Gastrocnemius medialis (tissue), 4 donors: Measurements from ENCODE around the gene SIGLEC11. TPM values are rescaled to one million over a fixed set of nuclear protein-coding genes. Genes with fewer than 3 reads are reported as not detected.

Source experiments
- ATAC-seq, 2 donors: fragments of 150-250 bp; one replicate each; pipeline ENCODE4 v1.9.1; 2016
- DNase-seq, 2 donors: peaks; one replicate each; pipeline ENCODE4 v3.0.0-alpha.2; 2019
- H3K27ac ChIP-seq, 4 donors: fragments of 200-600 bp; sonication (generic); 1 replicate in 1 of 4; 2 replicates in 3 of 4; pipeline ENCODE4 v1.5.1; 2016 to 2018; ENCODE audit warnings: mild to moderate bottlenecking in 2 of 4, moderate library complexity in 1 of 4
- H3K27me3 ChIP-seq, 3 donors: fragments of 200-600 bp; sonication (generic) in 2 of 3; 1 replicate in 1 of 3; 2 replicates in 2 of 3; pipeline versions ENCODE4 v1.5.1 to v1.6.0; 2016 to 2019; ENCODE audit warnings: mild to moderate bottlenecking in 1 of 3, moderate library complexity in 1 of 3
- H3K36me3 ChIP-seq, 2 donors: fragments of 200-600 bp; sonication (generic) in 1 of 2; one replicate each; pipeline ENCODE4 v1.5.1; 2017 to 2018
- H3K4me1 ChIP-seq, 2 donors: fragments of 200-600 bp; sonication (generic) in 1 of 2; one replicate each; pipeline ENCODE4 v1.5.1; 2016 to 2017; ENCODE audit warnings: mild to moderate bottlenecking in 2 of 2
- H3K4me3 ChIP-seq, 4 donors: fragments of 200-600 bp; sonication (generic) in 3 of 4; 1 replicate in 1 of 4; 2 replicates in 3 of 4; pipeline ENCODE4 v1.5.1; 2016 to 2019; ENCODE audit warnings: mild to moderate bottlenecking in 2 of 4
- H3K9me3 ChIP-seq, 3 donors: fragments of 200-600 bp; sonication (generic) in 2 of 3; 1 replicate in 1 of 3; 2 replicates in 2 of 3; pipeline ENCODE4 v1.5.1; 2016 to 2019
- POLR2A ChIP-seq, 2 donors: fragments of 450-650 bp; IDR thresholded peaks; one replicate each; pipeline ENCODE4 v1.6.1; 2017; ENCODE audit warnings: antibody characterized with exemption in 2 of 2, mild to moderate bottlenecking in 2 of 2, moderate library complexity in 2 of 2
- in situ Hi-C, 4 donors: fragments of 200-750 bp; cut with MboI; loops; one replicate each; pipeline versions ENCODE4 v1.15.0 to v1.8.0; 2017; ENCODE audit warnings: low sequenced_read_pairs in 4 of 4
- intact Hi-C: fragments of 100-400 bp; cut with DNase I; formaldehyde crosslinking; loops from one replicate; pipeline ENCODE4 v1.15.1; 2023; ENCODE audit warnings: low total_unique reads
- total RNA-seq, 4 donors: library from RNA; depleted of rRNA; stranded (reverse); fragments of >200 nt; gene quantifications; one replicate each; pipeline versions ENCODE4 v1.1.0 to v1.2.3, GENCODE V29; 2016
- TF ChIP-seq, protein P1 (sequence below), 5 experiments: fragments of 450-650 bp in 3 of 5; fragments of 200-600 bp in 2 of 5; sonication (generic) in 2 of 5; IDR thresholded peaks in 4 of 5; conservative IDR thresholded peaks in 1 of 5; 1 replicate in 4 of 5; 2 replicates in 1 of 5; pipeline ENCODE4 v1.5.1; 2016 to 2019; ENCODE audit warnings: antibody characterized with exemption in 5 of 5, mild to moderate bottlenecking in 3 of 5, moderate library complexity in 3 of 5

SIGLEC11 gene
- total RNA-seq, 4 donors from 2014 or later: 0.15 to 0.42 (median 0.25) TPM; not detected in 1

- H3K36me3 ChIP-seq: no peaks in the 10 kb centered on the region
- no peak overlapping the region for H3K4me3 ChIP-seq
- DNase-seq: no peak
- H3K9me3 ChIP-seq: no peaks in the 10 kb centered on the region
- intact Hi-C loops (no loop called here), in situ Hi-C loops (loop anchor here in 3 of 4 donors (25.0 kb wide), 1 partner anchor 201 kb away; no protein-coding TSS in a partner anchor)
- no peaks in the 10 kb centered on the region for H3K27me3 ChIP-seq
- H3K27ac ChIP-seq: no peak overlapping the region
- H3K4me1 ChIP-seq: peaks cover 3 to 6% of the 10 kb centered on the region in 2 donors
- ATAC-seq: no peak
- TF ChIP-seq POLR2A (IDR thresholded peaks at IDR 0.05): no peak
- TF ChIP-seq, protein P1, sequence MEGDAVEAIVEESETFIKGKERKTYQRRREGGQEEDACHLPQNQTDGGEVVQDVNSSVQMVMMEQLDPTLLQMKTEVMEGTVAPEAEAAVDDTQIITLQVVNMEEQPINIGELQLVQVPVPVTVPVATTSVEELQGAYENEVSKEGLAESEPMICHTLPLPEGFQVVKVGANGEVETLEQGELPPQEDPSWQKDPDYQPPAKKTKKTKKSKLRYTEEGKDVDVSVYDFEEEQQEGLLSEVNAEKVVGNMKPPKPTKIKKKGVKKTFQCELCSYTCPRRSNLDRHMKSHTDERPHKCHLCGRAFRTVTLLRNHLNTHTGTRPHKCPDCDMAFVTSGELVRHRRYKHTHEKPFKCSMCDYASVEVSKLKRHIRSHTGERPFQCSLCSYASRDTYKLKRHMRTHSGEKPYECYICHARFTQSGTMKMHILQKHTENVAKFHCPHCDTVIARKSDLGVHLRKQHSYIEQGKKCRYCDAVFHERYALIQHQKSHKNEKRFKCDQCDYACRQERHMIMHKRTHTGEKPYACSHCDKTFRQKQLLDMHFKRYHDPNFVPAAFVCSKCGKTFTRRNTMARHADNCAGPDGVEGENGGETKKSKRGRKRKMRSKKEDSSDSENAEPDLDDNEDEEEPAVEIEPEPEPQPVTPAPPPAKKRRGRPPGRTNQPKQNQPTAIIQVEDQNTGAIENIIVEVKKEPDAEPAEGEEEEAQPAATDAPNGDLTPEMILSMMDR (IDR thresholded peaks at IDR 0.05 in 4 of 5, conservative IDR thresholded peaks at IDR 0.05 in 1 of 5): no peak
Observed at GRCh38 chr19:49936549-49936948, 24.4 kb downstream of the SIGLEC11 start.

- in situ Hi-C loops: loop anchor here in 3 of 4 donors (25.0 kb wide), 1 partner anchor 204 kb away; no protein-coding TSS in a partner anchor
- no peak for ATAC-seq
Observed at GRCh38 chr19:49933643-49934042, 27.3 kb downstream of the SIGLEC11 start.

DNA sequence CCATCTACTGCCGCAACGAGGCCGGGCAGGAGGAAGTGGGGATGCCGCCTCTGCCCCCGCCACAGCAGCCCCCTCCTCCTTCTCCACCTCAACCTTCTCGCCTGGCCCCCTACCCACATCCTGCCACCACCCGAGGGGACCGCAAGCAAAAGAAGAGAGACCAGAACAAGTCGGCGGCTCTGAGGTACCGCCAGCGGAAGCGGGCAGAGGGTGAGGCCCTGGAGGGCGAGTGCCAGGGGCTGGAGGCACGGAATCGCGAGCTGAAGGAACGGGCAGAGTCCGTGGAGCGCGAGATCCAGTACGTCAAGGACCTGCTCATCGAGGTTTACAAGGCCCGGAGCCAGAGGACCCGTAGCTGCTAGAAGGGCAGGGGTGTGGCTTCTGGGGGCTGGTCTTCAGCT, 28.2 kb downstream of the SIGLEC11 start:
- Histone ChIP-seq H3K27me3 (no peaks in the 10 kb centered on the region), H3K36me3 (no peaks in the 10 kb centered on the region), H3K4me3 (no peak overlapping the region), H3K4me1 (peaks cover 12 to 18% of the 10 kb centered on the region in 2 donors), H3K27ac (no peak overlapping the region), H3K9me3 (no peaks in the 10 kb centered on the region)
- DNase-seq (no peak), ATAC-seq (no peak)
- intact Hi-C loops (loop anchor here (5.0 kb wide), 1 partner anchor 70 kb away; no protein-coding TSS in a partner anchor), in situ Hi-C loops (loop anchor here in 3 of 4 donors (25.0 kb wide), 1 partner anchor 205 kb away; no protein-coding TSS in a partner anchor)
- TF ChIP-seq, protein P1 (IDR thresholded peaks at IDR 0.05 in 4 of 5, conservative IDR thresholded peaks at IDR 0.05 in 1 of 5): no peak
- no peak for TF ChIP-seq POLR2A (IDR thresholded peaks at IDR 0.05)

More at GRCh38 chr19:49933643-49934042, 27.3 kb downstream of the SIGLEC11 start:
- Histone ChIP-seq H3K4me1 (peaks cover 6 to 12% of the 10 kb centered on the region in 2 donors), H3K9me3 (no peaks in the 10 kb centered on the region), H3K36me3 (no peaks in the 10 kb centered on the region), H3K27me3 (no peaks in the 10 kb centered on the region), H3K4me3 (no peak overlapping the region), H3K27ac (no peak overlapping the region)
- intact Hi-C loops: loop anchor here (5.0 kb wide), 1 partner anchor 69 kb away; no protein-coding TSS in a partner anchor
- TF ChIP-seq POLR2A (IDR thresholded peaks at IDR 0.05): no peak
- TF ChIP-seq, protein P1 (IDR thresholded peaks at IDR 0.05 in 4 of 5, conservative IDR thresholded peaks at IDR 0.05 in 1 of 5): no peak
- no peak for DNase-seq

DNA sequence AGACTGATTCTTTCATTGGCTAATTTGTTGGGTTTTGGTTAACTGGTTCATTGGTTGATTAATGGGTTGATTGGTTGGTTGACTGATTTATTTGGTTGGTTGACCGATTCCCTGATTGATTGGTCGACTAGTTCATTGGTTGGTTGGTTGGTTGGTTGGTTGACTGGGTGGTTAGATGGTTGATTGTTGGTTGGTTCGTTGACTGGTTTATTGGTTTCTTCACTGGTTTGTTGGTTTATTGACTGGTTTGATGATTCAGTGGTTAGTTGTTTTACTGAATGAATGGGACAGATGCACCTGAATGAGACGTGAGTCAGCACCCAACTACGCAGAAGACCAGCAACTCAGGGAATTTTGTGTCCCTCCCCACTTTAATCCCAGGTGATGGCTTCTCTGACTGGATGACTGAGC, 28.9 kb downstream of the SIGLEC11 start:
- H3K9me3 ChIP-seq: no peaks in the 10 kb centered on the region
- H3K27me3 ChIP-seq: no peaks in the 10 kb centered on the region
- H3K4me3 ChIP-seq: no peak overlapping the region
- peaks cover 15 to 25% of the 10 kb centered on the region in 2 donors for H3K4me1 ChIP-seq
- TF ChIP-seq, protein P1 (IDR thresholded peaks at IDR 0.05 in 4 of 5, conservative IDR thresholded peaks at IDR 0.05 in 1 of 5): no peak
- intact Hi-C loops: loop anchor here (5.0 kb wide), 1 partner anchor 70 kb away; no protein-coding TSS in a partner anchor
- H3K36me3 ChIP-seq: peaks cover 0 to 5% of the 10 kb centered on the region in 2 donors
- in situ Hi-C loops: loop anchor here in 3 of 4 donors (25.0 kb wide), 1 partner anchor 205 kb away; no protein-coding TSS in a partner anchor
- DNase-seq: no peak
- ATAC-seq: no peak
- no peak overlapping the region for H3K27ac ChIP-seq
